Measurements from ENCODE around the gene MBD1.
"Not testable (repeated sequence)": the region's sequence is repeated elsewhere in the genome, so short reads cannot be mapped to it uniquely, and the experiment has no call there.

Gene MBD1, protein sequence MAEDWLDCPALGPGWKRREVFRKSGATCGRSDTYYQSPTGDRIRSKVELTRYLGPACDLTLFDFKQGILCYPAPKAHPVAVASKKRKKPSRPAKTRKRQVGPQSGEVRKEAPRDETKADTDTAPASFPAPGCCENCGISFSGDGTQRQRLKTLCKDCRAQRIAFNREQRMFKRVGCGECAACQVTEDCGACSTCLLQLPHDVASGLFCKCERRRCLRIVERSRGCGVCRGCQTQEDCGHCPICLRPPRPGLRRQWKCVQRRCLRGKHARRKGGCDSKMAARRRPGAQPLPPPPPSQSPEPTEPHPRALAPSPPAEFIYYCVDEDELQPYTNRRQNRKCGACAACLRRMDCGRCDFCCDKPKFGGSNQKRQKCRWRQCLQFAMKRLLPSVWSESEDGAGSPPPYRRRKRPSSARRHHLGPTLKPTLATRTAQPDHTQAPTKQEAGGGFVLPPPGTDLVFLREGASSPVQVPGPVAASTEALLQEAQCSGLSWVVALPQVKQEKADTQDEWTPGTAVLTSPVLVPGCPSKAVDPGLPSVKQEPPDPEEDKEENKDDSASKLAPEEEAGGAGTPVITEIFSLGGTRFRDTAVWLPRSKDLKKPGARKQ

DNA sequence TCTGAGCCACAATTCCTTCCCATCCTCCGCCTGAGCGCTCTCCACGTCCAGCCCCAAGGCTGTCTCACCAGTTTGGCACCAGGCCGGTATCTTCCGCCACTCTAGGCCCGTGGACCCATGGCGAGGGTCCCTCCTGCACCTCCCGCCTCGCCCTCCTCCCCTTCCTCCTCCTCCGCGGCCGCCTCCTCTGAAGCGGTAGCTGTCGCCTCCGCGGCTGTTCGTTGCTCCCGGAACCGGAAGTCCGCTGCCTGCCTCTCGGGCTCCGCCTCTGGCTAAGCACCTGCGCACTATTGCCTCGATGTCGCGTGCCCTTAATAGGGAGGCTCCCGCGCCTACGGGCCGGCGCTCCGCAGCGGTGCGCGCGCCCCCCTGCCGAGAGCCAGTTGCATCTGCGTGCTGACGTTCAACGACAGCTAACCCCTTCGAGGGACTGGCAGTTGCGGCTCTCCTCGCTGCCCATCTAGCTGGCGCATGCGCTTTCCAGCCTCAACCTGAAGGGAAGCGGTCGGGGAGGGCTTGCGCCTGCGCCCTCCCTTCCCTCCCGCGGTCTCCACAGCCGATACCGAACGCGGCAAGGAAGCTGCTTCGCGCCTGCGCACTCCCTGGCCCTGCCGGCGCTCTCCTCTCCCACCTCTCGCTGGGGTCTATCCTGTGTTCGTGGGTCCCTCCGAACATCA, at the start of gene MBD1:
TSS of gene MBD1 (minus strand) at position 229 of the 677 bp plus-strand sequence. CDS start 1,531 bp downstream, outside the sequence.
- DNase-seq: peak; percentile 90 to 100 (median 98)

DNA sequence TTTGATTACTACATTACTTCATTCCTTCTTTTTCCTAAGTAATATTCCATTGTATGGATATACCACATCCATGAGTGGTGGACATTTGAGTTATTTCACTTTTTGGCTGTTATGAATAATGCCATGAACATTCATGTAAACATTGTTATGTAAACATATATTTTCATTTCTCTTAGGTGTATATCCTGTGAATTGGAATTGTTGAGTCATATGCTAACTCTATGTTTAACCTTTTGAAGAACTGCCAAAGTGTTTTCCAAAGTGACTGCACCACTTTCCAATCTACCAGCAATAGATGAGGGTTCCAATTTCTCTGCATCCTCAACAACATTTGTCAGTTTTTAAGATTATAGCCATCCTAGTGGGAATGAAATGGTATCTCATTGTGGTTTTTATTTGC, 48.9 kb upstream of the MBD1 start:
- no peak for DNase-seq

DNA sequence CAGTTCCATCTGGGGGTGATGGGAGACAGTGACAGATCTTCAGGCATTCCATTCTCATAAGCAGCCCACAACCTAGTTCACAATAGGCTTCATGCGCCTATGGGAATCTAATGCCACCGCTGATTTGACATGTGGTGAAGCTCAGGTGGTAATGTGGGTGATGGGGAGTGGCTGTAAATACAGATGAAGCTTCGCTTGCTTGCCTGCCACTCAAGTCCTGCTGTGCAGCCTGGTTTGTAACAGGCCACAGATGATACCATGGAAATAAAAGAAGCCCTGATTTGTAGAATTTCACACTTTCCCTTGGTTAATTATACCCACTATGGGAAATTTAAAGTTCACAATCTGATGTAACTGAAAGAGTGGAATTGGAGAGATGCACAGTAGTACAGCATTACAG, 46.7 kb upstream of the MBD1 start:
- no peak for DNase-seq

DNA sequence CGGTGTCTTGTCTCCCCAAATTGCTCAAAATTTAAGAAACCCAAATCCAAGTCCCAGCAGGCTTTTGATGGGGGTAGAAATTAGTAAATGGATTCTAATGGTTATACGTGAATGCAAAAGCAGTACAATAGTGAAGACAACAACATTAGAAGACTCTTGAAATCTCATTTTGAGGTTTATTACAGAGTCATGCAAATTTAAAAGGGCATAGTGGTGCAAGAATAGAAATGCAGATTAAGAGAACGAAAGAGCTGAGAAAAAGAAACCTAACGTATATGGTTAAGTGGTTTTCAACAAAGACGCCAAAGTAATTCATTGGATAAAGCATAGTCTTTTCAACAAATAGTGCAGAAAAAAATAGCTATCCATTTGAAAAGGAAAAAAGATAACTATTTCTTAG, 39.4 kb upstream of the MBD1 start:
- no peak for DNase-seq

DNA sequence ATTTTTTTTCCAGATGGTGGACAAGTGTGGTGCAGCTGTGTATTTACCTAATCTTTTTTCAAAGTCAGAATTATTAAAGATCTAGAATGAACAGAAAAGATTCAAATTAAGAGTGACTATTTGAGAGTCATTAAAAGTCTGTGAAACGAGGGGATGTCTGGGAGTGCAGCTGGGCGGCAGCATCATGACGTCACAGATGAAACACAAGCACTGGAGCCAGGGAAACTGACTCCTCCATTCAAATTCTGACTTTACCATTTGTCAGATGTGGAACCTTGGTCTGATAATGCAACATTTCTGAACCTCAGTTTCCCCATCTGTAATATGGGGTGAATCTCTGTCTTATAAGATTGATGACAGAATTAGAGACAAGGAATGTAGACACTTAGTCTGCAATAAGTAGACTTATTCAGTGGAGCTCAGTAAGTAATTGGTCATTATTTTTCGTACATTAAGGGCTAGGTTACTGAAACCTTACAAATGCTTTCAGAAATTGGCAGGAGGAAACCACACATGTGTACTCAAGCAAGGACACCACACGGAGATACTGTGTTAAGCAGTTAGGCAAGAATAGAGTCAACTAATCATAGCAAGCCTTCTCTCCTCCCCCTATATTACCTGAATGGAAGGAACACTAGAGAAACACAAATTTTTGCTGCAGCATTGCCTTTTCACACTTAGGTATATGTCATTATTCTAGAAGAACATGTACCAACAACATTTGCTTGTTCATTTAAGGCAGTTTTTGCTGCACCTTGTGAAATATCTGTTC, 34.0 kb upstream of the MBD1 start:
- DNase-seq: no peak

DNA sequence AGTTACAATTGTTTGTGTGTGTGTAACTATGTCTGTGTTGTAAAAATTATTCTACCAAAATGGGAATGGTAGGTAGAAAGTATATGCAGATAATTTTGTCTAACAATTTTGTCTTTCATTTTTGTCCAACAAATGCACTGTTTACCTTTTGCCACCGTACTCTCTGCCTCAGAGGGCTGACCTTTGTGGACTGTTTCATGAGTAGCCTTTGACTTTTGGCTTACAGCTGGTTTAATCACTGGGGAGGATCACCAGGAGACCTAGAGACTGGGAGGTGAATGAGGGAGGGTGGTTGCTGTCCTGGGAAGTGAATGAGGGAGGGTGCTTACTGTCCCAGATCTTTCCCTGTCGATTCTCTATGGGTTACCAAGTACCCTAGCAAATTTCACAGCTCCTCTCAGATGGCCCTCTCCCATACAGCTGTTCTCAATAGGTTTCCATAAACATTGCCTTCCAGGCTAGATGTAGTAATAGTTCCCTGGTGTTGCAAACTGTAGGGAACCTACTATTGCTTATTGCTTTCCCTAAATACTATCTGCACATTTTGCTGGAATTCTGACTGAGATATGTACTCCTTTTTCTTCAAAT, 32.6 kb upstream of the MBD1 start:
- no peak for DNase-seq

DNA sequence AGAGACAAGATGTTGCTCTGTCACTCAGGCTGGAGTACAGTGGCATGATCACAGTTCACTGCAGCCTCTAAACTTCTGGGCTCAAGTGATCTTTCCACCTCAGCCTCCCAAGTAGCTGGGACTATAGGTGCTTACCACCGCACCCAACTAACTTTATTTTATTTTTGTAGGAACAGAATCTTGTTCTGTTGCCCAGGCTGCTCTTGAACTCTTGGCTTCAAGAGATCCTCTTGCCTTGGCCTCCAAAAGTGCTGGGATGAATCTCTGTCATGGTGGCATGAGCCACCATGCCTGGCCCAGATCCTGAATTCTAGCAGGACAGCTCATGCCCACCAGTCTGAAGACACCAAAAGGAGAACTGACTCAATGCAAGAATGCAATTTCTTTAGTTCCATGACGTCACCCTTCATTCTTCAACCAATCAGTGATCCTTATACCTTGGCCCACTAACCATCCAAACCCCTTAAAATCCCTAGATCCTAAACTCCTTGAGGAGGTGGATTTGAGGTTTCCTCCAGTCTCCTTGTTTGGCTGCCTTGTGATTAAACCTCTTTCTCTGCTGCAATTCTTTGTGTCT, 31.8 kb upstream of the MBD1 start:
- no peak for DNase-seq

DNA sequence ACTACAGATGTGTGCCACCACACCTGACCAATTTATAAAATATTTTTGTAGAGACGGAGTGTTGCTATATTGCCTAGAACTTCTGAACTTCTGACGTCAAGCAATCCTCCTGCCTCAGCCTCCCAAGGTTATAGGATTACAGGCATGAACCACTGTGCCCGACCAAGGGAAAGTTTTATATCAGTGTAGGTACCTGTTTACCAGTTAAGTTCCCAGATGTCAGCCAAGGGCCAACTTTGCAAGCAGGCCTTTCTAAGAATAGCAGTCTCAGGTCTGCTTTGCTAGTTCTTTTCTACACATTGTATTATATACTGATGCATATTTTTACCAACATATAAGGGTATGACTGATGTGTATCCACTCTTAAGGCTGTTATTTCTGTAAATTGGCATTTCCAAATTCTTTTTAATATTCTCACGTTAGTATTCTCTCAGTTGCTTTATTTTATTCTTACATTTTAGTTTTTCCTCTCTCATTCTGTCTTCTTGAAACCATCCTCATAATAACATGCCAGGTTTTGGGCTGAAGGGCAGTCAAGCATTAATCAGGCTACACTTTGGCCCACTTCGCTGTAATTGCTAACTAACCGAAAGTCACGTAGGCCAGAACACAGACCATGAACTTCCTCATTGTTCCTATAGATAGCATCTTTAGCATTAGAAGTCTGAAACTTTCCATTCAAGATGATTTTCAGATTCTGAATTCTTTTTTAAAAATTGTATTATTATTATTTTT, 31.1 kb upstream of the MBD1 start:
- no peak for DNase-seq

DNA sequence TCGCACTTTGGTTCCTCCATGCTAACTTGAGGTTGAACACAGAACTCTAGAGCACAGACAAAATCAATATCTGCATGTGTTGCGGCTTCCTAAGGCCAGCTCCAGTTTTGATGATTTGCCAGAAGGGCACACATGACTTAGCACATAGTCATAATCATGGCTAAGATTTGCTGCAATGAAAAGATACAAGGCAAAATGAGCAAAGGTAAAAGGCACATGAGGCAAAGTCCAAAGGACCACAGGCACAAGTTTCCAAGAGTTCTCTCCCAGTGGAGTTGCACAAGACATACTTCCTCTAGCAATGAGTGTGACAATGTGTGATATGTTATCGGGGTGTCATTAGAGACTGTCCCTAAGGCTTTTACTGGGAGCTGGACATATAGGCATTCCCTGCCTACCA, 30.3 kb upstream of the MBD1 start:
- DNase-seq: no peak

DNA sequence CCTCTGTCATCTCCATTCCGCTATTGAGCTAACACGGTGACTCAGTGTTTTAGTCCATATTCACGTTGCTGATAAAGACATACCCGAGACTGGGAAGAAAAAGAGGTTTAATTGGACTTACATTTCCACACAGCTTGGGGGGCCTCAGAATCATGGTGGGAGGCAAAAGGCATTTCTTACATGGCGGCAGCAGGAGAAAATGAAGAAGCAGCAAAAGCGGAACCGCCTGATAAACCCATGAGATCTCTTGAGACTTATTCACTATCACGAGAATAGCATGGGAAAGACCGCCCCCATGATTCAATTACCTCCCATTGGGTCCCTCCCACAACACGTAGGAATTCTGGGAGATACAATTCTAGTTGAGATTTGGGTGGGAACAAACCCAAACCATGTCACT, 28.8 kb upstream of the MBD1 start:
- no peak for DNase-seq

DNA sequence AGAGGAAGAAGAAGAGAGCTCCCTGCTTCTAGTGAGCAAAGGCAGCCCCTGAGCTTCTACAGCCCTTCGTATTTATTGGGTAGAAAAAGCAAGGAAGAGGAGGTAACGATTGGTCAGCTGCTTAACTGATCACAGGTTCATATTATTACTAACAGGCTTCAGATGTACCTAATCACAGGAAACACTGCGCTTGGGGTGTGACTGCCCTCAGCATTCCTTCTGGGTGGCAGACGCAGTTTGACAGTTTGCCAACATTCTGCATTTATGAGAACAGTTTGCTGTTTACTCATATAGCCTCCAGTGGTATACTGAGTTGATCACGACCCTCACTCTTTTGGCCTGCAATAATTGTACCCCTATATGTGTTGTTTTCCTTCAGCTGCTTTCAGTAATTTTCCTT, 27.5 kb upstream of the MBD1 start:
- not testable (repeated sequence) for DNase-seq

DNA sequence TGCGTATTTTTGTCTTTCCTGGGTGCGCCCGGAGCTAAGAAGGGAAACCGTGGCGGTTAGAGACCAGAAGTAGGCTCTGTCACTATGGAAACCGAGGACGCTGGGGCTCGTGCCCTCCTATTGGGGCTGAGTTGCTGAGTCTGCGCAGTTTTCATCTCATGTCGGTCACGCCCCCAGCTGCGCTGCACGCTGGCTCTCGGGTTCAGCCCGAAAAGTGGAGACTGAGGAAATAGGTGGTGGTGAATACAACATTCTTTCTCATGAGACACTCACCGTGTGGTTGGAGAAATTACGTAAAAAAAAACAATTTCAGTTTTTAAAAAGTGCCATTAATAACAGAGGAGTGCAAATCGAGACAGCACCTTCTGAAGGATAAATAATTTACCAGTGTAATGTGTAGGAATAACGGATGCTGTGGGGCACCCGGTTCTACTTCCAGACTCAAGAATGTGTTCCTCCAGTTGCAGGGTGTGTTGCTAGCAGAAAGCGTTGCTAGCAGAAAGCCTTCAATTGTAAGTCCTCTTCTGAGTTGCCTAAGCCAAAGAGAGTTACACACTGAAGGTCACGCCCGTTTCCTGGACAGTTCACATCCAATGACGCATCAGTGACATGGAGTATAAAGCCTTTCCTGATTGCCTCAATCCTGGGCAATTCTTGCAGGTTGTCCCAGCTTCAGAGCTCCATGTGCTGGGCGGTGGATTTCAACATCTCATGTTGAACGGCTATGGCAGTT, 26.6 kb upstream of the MBD1 start:
- DNase-seq: peak in 57 of 58 donors; percentile 18 to 91 (median 73)

DNA sequence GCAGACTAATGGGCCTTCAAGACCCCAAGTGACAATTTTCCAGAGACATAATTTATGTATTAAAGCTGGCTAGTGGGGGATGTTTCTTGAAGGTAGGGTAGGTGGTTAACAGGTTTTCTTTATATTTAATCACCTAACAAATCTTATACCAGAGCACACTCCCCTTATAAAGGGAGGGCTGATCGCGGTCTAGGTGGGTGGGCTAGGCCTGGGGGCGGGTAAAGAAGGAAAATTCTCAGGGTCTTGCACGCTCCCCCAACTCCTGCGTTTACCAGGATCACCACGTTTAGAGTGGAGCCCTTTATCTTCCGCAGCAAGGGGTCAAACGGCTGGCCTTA, 26.0 kb upstream of the MBD1 start:
- no peak for DNase-seq

DNA sequence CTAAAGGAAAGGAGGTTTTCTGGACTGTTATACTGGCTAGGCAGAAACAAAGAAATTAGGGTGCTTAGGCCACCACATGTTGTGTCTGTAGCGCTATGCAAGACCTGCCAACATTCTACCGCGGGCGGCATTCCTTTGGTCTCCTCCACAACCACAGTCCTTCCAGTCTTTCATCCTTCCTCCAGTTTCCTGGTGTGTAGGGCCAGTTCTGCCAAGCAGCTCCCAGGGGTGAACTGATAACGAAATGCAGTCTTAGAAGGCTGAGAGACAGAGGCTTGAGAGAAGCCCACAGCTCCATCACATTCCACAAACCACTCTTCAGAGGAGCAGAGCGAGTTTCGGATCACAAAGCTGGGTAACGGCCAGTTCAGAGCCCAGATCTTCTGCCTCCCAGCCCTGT, 25.6 kb upstream of the MBD1 start:
- DNase-seq: no peak

DNA sequence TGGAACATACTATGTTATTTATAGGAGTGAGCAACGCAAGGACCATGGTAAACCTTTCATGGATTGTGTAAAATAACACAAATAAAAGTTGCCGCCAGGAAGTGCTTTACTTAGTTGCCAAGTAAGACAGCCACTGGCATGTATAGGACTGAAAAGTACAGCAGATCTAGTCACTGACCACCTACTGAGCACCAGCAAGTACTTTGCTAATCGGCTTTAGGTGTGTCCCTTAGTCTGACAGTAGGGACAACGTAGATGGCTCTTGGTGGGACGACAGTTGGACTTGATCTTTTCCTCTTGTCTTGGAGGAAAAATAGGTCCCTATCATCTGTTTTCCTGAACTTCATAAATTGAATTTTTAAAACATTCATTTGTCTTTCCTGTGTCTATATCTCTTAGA, 19.8 kb upstream of the MBD1 start:
- no peak for DNase-seq

DNA sequence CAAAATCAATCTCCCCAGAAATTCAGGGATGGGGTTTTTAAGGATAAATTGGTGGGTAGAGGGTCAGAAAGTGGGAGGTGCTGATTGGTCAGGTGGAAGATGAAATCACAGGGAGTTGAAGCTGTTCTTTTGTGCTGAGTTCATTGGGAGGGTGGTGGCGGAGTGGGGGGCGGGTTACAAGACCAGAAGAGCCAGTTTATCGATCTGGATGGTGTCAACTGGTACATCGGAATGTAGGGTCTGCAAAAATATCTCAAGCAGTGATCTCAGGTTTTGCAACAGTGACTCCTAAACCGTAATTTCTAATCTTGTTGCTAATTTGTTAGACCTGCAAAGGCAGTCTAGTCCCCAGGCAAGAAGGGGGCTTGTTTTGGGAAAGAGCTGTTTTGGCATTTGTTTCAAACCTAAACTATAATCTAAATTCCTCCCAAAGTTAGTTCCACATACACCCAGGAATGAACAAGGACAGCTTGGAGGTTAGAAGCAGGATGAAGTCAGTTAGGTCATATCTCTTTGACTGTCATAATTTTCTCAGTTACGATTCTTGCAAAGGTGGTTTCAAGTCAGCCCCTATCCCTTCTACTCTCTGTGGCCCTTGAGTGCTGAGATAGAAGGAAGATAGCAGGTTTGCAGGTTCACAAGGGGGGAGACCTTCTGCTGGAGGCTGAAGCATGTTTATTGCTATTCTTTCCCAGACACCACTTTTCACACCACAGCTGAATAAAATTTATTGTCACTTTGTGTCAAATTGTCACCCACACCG, 18.5 kb upstream of the MBD1 start:
- DNase-seq: no peak

DNA sequence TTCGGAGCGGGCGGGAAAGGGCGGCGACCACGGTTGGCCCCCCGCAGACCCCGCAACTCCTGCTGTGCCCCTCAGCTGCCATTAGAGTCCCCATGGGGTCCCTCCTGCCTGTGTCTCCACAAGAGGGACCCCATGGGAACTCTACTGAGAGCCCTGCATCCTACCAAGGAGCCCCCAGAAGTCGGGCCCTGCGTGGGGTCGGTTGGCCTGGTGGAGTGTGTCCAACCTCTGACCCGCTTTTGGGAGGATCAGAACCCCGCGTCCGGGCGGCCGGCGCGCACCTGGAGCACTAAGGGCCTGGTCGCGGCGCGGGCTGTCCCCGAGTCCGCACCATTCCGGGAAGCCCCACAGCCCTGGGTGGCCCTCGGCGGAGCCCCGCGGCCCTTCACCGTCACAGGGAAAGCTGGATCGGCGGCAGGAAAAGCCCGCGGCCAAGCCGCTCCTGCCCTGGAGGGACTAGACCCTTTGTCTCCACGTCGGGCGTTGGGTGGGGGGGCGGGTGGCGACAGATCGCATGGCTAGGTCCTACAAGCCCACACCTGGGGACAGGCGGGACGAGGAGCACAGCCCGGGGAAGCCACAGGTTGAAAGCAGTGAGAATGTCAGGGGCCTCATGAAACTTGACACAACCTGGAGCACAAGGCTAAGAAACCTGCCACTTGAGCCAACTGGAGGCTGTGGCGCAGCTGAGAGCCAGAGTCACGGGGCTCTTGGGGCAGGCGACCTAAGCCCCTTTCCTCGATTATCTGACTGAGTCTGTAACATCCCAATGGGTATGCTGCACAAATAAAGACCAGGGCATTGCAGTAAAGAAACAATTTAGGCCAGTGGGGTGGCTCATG, 17.3 kb upstream of the MBD1 start:
- DNase-seq: no peak

Data from anterior cingulate cortex (tissue), 58 donors.